WTC11 (cell line): Measurements from ENCODE around the gene ZNF512B.

Experiments
- ATF6 ChIP-seq: sonication (generic); formaldehyde crosslinking; IDR thresholded peaks from 2 replicates; pipeline ENCODE4 v1.8.1; 2023; ENCODE audit warnings: mild to moderate bottlenecking, missing genetic modification reagents
- E2F1 ChIP-seq: sonication (generic); formaldehyde crosslinking; IDR thresholded peaks from 2 replicates; pipeline ENCODE4 v1.8.0; 2022; ENCODE audit warnings: mild to moderate bottlenecking, missing genetic modification reagents
- FOXP1 ChIP-seq: sonication (generic); formaldehyde crosslinking; IDR thresholded peaks from 2 replicates; pipeline ENCODE4 v1.8.0; 2022; ENCODE audit warnings: missing genetic modification reagents, mild to moderate bottlenecking, moderate library complexity, borderline replicate concordance
- GTF2I ChIP-seq: fragments of 250-450 bp; sonication (Bioruptor Pico); conservative IDR thresholded peaks from 2 replicates; pipeline ENCODE4 v1.4.0; 2021; ENCODE audit warnings: mild to moderate bottlenecking
- JUN ChIP-seq: sonication (generic); formaldehyde crosslinking; IDR thresholded peaks from 2 replicates; pipeline ENCODE4 v1.8.0; 2023; ENCODE audit warnings: mild to moderate bottlenecking, missing genetic modification reagents
- OVOL2 ChIP-seq: fragments of 250-450 bp; sonication (Bioruptor Pico); IDR thresholded peaks from 2 replicates; pipeline ENCODE4 v1.9.0; 2021; ENCODE audit warnings: mild to moderate bottlenecking, borderline replicate concordance
- PRRX2 ChIP-seq: fragments of 250-450 bp; sonication (Bioruptor Pico); IDR thresholded peaks from 2 replicates; pipeline ENCODE4 v1.8.0; 2021; ENCODE audit warnings: mild to moderate bottlenecking
- TF ChIP-seq, protein P1 (sequence below): sonication (generic); formaldehyde crosslinking; IDR thresholded peaks from 2 replicates; pipeline ENCODE4 v1.8.1; 2022; ENCODE audit warnings: low read depth, missing genetic modification reagents, borderline replicate concordance
- TF ChIP-seq, protein P2 (sequence below): sonication (generic); formaldehyde crosslinking; IDR thresholded peaks from 2 replicates; pipeline ENCODE4 v1.8.1; 2022; ENCODE audit warnings: mild to moderate bottlenecking, moderate library complexity, missing genetic modification reagents
- TF ChIP-seq, protein P3 (sequence below): fragments of 200-600 bp; IDR thresholded peaks from 2 replicates; pipeline ENCODE4 v1.8.0; 2022; ENCODE audit warnings: antibody characterized with exemption
- TF ChIP-seq, protein P4 (sequence below): sonication (generic); formaldehyde crosslinking; IDR thresholded peaks from 2 replicates; pipeline ENCODE4 v1.8.0; 2023; ENCODE audit warnings: missing genetic modification reagents

- TF ChIP-seq, protein P1, sequence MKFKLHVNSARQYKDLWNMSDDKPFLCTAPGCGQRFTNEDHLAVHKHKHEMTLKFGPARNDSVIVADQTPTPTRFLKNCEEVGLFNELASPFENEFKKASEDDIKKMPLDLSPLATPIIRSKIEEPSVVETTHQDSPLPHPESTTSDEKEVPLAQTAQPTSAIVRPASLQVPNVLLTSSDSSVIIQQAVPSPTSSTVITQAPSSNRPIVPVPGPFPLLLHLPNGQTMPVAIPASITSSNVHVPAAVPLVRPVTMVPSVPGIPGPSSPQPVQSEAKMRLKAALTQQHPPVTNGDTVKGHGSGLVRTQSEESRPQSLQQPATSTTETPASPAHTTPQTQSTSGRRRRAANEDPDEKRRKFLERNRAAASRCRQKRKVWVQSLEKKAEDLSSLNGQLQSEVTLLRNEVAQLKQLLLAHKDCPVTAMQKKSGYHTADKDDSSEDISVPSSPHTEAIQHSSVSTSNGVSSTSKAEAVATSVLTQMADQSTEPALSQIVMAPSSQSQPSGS: no peak
- TF ChIP-seq JUN (CRISPR knock-in tag) (no peak), ATF6 (CRISPR knock-in tag) (no peak), OVOL2 (no peak), GTF2I (no peak), PRRX2 (CRISPR knock-in tag) (no peak), FOXP1 (CRISPR knock-in tag) (no peak), E2F1 (CRISPR knock-in tag) (no peak)
- TF ChIP-seq, protein P2, sequence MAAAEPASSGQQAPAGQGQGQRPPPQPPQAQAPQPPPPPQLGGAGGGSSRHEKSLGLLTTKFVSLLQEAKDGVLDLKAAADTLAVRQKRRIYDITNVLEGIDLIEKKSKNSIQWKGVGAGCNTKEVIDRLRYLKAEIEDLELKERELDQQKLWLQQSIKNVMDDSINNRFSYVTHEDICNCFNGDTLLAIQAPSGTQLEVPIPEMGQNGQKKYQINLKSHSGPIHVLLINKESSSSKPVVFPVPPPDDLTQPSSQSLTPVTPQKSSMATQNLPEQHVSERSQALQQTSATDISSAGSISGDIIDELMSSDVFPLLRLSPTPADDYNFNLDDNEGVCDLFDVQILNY (CRISPR knock-in tag): no peak
- TF ChIP-seq, protein P3, sequence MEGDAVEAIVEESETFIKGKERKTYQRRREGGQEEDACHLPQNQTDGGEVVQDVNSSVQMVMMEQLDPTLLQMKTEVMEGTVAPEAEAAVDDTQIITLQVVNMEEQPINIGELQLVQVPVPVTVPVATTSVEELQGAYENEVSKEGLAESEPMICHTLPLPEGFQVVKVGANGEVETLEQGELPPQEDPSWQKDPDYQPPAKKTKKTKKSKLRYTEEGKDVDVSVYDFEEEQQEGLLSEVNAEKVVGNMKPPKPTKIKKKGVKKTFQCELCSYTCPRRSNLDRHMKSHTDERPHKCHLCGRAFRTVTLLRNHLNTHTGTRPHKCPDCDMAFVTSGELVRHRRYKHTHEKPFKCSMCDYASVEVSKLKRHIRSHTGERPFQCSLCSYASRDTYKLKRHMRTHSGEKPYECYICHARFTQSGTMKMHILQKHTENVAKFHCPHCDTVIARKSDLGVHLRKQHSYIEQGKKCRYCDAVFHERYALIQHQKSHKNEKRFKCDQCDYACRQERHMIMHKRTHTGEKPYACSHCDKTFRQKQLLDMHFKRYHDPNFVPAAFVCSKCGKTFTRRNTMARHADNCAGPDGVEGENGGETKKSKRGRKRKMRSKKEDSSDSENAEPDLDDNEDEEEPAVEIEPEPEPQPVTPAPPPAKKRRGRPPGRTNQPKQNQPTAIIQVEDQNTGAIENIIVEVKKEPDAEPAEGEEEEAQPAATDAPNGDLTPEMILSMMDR: no peak
- TF ChIP-seq, protein P4, sequence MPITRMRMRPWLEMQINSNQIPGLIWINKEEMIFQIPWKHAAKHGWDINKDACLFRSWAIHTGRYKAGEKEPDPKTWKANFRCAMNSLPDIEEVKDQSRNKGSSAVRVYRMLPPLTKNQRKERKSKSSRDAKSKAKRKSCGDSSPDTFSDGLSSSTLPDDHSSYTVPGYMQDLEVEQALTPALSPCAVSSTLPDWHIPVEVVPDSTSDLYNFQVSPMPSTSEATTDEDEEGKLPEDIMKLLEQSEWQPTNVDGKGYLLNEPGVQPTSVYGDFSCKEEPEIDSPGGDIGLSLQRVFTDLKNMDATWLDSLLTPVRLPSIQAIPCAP (CRISPR knock-in tag): no peak
Measured at GRCh38 chr20:63963784-63964301, 5.9 kb downstream of the ZNF512B start.
